OCI-LY7 (cell line): ENCODE measurements around the gene MIOX. TPM values are rescaled to one million over a fixed set of nuclear protein-coding genes. Genes with fewer than 3 reads are reported as not detected.
A peak's percentile ranks its signal among the peaks of the same experiment; 100 is the strongest.

Experiments used
- BruUV-seq: library from RNA; stranded (reverse); fragments of 400-500 nt; replicated peaks from 2 replicates; lab custom pipeline; 2021; lab: Mats Ljungman, UMichigan
- CTCF ChIA-PET: fragments of 300-600 bp; sonication (Branson Sonifier 250); formaldehyde crosslinking; loops from one replicate; lab custom pipeline; 2022; ENCODE audit warnings: antibody characterized with exemption; ENCODE audit not compliant: unreplicated experiment; lab: Charles Lee
- POLR2A ChIA-PET: fragments of 300-600 bp; sonication (Branson Sonifier 250); formaldehyde crosslinking; loops from one replicate; lab custom pipeline; 2022; ENCODE audit warnings: antibody characterized with exemption; lab: Charles Lee
- DNase-seq: peaks from one replicate; pipeline ENCODE4 v3.0.0-alpha.2; 2015; ENCODE audit warnings: low spot score
- H2AFZ ChIP-seq: fragments of 200-600 bp; sonication (generic), shearing (Covaris generic); 2 replicates; pipeline ENCODE4 v1.6.1; 2014; ENCODE audit warnings: mild to moderate bottlenecking, antibody characterized with exemption, low read length, moderate library complexity
- H3K27ac ChIP-seq: fragments of 200-600 bp; sonication (generic); 2 replicates; pipeline ENCODE4 v1.5.1; 2014; ENCODE audit warnings: mixed run types, low read depth, mild to moderate bottlenecking, moderate library complexity, low read length, inconsistent platforms; ENCODE audit not compliant: poor library complexity, severe bottlenecking
- H3K36me3 ChIP-seq: fragments of 200-600 bp; sonication (generic); 2 replicates; pipeline ENCODE4 v1.6.1; 2014; ENCODE audit warnings: mild to moderate bottlenecking, antibody characterized with exemption, low read length, moderate library complexity, mixed read lengths; ENCODE audit not compliant: insufficient read depth
- H3K4me1 ChIP-seq: fragments of 200-600 bp; sonication (generic); 2 replicates; pipeline ENCODE4 v1.5.1; 2014; ENCODE audit warnings: mild to moderate bottlenecking, low read length; ENCODE audit not compliant: insufficient read depth, poor library complexity, severe bottlenecking
- H3K4me2 ChIP-seq: fragments of 200-600 bp; sonication (generic); 2 replicates; pipeline ENCODE4 v1.6.1; 2014; ENCODE audit warnings: mild to moderate bottlenecking, low read length
- H3K4me3 ChIP-seq: fragments of 200-600 bp; sonication (generic); 2 replicates; pipeline ENCODE4 v1.5.1; 2014; ENCODE audit warnings: mild to moderate bottlenecking, low read depth, low read length; ENCODE audit not compliant: poor library complexity, severe bottlenecking
- H3K79me2 ChIP-seq: fragments of 200-600 bp; sonication (generic); 2 replicates; pipeline ENCODE4 v1.6.1; 2016; ENCODE audit warnings: low read depth, mild to moderate bottlenecking, low read length, moderate library complexity, mixed read lengths; ENCODE audit not compliant: insufficient read depth
- H3K9me2 ChIP-seq: fragments of 200-600 bp; sonication (generic); 2 replicates; pipeline ENCODE4 v1.6.1; 2016; ENCODE audit warnings: mild to moderate bottlenecking, low read length, mixed read lengths; ENCODE audit not compliant: insufficient read depth
- H3K9me3 ChIP-seq: fragments of 200-600 bp; sonication (generic); 2 replicates; pipeline ENCODE4 v1.6.1; 2014; ENCODE audit warnings: mild to moderate bottlenecking, mixed run types, low read length, mixed read lengths
- H4K20me1 ChIP-seq: fragments of 200-600 bp; sonication (generic); 2 replicates; pipeline ENCODE4 v1.6.1; 2014; ENCODE audit warnings: mild to moderate bottlenecking, antibody characterized with exemption, low read length, moderate library complexity, mixed read lengths; ENCODE audit not compliant: insufficient read depth
- CTCF ChIP-seq: fragments of 200-600 bp; sonication (generic); conservative IDR thresholded peaks from 2 replicates; pipeline ENCODE4 v1.5.1; 2014; ENCODE audit warnings: mild to moderate bottlenecking, antibody characterized with exemption, low read length, moderate library complexity, mixed read lengths
- EZH2phosphoT487 ChIP-seq: fragments of 200-600 bp; sonication (generic); IDR thresholded peaks from 2 replicates; pipeline ENCODE4 v1.6.1; 2018; ENCODE audit warnings: low read depth, borderline replicate concordance, mild to moderate bottlenecking, mixed run types, antibody characterized with exemption, low read length, moderate library complexity, mixed read lengths
- intact Hi-C: fragments of 100-400 bp; cut with micrococcal nuclease; formaldehyde crosslinking; loops from one replicate; pipeline ENCODE4 v1.10.0; 2022; ENCODE audit not compliant: unreplicated experiment
- total RNA-seq, 2 experiments: library from RNA; depleted of rRNA in 1 of 2; stranded (reverse); fragments of >200 nt in 1 of 2; shearing (Covaris generic) in 1 of 2; gene quantifications; 2 replicates each; pipeline ENCODE4 v1.2.3, GENCODE V29; 2014 to 2022

MIOX gene
- total RNA-seq, 2 experiments from 2014 or later, result 0.53 TPM; not detected in 1

- Histone ChIP-seq H3K9me3 (no peaks in the 10 kb centered on the region), H3K4me3 (no peak overlapping the region), H3K36me3 (no peaks in the 10 kb centered on the region), H2AFZ (no peak overlapping the region), H3K4me2 (no peak overlapping the region), H3K27ac (no peak overlapping the region), H4K20me1 (no peaks in the 10 kb centered on the region), H3K9me2 (no peaks in the 10 kb centered on the region), H3K79me2 (no peaks in the 10 kb centered on the region), H3K4me1 (peaks cover 10% of the 10 kb centered on the region)
- ChIA-PET CTCF (no interaction called here), POLR2A (no interaction called here)
- intact Hi-C loops, result no loop called here
- TF ChIP-seq EZH2phosphoT487, result no peak
- no peak for DNase-seq
- no TSS peak for BruUV-seq
These were observed 2.9 kb downstream of the MIOX start for GRCh38 chr22:50489363-50490243.

GRCh38 chr22:50490531-50491308, 4.1 kb downstream of the MIOX start:
- H3K27ac ChIP-seq, result no peak overlapping the region

More at GRCh38 chr22:50490531-50491308, 4.1 kb downstream of the MIOX start:
- Histone ChIP-seq H3K36me3 (no peaks in the 10 kb centered on the region), H3K9me3 (no peaks in the 10 kb centered on the region), H3K4me1 (peaks cover 8% of the 10 kb centered on the region), H3K4me2 (peak overlapping the region; percentile 18; the same call in 1 of the 2 replicates), H3K9me2 (no peaks in the 10 kb centered on the region), H2AFZ (peak overlapping the region; percentile 30; the same call in 1 of the 2 replicates), H3K79me2 (no peaks in the 10 kb centered on the region), H4K20me1 (no peaks in the 10 kb centered on the region), H3K4me3 (no peak overlapping the region)
- peak; percentile 35 for DNase-seq
- ChIA-PET POLR2A (no interaction called here), CTCF (no interaction called here)
- TF ChIP-seq CTCF, result no peak
- no peak for TF ChIP-seq EZH2phosphoT487
- BruUV-seq, result no TSS peak
- intact Hi-C loops, result no loop called here
